Measurements from ENCODE around the gene SLC39A3.

Gene SLC39A3

DNA sequence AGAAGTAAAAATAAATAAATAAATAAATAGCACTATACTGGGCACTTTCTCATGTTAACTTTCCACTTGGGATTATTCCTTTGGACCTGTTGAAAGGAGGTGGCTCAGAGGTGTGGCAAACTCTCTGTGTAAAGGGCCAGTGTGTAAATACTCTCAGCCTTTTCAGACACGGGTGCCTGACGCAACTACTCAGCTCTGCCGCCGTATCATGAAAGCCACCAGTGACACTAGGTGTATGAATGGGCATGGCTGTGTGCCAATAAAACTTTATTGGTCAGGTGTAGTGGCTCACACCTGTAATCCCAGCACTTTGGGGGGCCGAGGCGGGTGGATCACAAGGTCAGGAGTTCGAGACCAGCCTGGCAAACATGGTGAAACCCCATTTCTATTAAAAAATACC, 20.1 kb upstream of the SLC39A3 start:
- TF ChIP-seq CTCF (IDR thresholded peaks at IDR 0.05; ENCODE audit: low read depth, low read length) = no peak
- H3K9me3 ChIP-seq (ENCODE audit: severe bottlenecking) = no peaks in the 10 kb centered on the region
- peaks cover 87% of the 10 kb centered on the region for H3K36me3 ChIP-seq
- no peak overlapping the region for H3K27ac ChIP-seq
- no peak overlapping the region for H3K4me3 ChIP-seq (ENCODE audit: low read depth, low read length)
- DNase-seq = no peak
- no peaks in the 10 kb centered on the region for H3K27me3 ChIP-seq (ENCODE audit: insufficient read depth, low read depth, severe bottlenecking)

- DNase-seq = no peak
- Histone ChIP-seq H3K36me3 (peaks cover 87% of the 10 kb centered on the region), H3K4me3 (ENCODE audit: low read depth, low read length) (no peak overlapping the region), H3K27me3 (ENCODE audit: insufficient read depth, low read depth, severe bottlenecking) (no peaks in the 10 kb centered on the region), H3K9me3 (ENCODE audit: severe bottlenecking) (no peaks in the 10 kb centered on the region), H3K27ac (no peak overlapping the region)
- no peak for TF ChIP-seq CTCF (IDR thresholded peaks at IDR 0.05; ENCODE audit: low read depth, low read length)
Observed at GRCh38 chr19:2759362-2759761, 19.5 kb upstream of the SLC39A3 start.

DNA sequence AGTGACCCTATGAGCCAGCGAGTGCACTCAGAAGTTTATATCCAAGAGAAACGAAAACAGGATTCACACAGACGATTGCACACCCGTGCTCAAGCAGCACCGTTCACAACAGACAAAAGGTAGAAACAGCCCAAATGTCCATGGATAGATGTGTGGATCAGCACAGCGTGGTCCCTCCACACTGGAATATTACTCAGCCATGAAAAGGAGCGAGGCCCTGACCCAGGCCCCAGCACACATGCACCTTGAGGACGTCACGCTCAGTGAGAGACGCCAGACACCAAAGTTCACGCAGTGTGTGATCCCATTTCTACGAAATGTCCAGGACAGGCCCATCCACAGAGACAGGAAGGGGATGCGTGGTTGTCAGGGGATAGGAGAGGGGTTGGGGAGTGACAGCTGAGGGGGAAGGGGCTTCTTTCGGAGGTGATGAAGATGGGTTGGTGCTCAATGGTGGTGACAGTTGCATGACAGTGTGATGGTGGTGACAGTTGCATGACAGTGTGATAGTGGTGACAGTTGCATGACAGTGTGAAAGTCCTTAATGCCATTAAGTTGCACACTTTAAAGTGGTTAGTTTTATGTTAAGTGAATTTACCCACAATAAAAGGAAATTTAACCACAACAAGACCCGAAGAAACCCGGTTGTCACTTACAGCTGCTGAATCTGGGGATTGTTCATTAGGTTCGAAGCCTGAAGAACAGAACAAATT, 18.9 kb upstream of the SLC39A3 start:
- H3K9me3 ChIP-seq (ENCODE audit: severe bottlenecking) = no peaks in the 10 kb centered on the region
- peaks cover 86% of the 10 kb centered on the region for H3K36me3 ChIP-seq
- DNase-seq = no peak
- no peak for TF ChIP-seq CTCF (IDR thresholded peaks at IDR 0.05; ENCODE audit: low read depth, low read length)
- no peak overlapping the region for H3K4me3 ChIP-seq (ENCODE audit: low read depth, low read length)
- H3K27me3 ChIP-seq (ENCODE audit: insufficient read depth, low read depth, severe bottlenecking) = no peaks in the 10 kb centered on the region
- H3K27ac ChIP-seq = no peak overlapping the region

- H3K4me3 ChIP-seq (ENCODE audit: low read depth, low read length) = no peak overlapping the region
- TF ChIP-seq CTCF (IDR thresholded peaks at IDR 0.05; ENCODE audit: low read depth, low read length) = no peak
- H3K27me3 ChIP-seq (ENCODE audit: insufficient read depth, low read depth, severe bottlenecking) = no peaks in the 10 kb centered on the region
- H3K27ac ChIP-seq = no peak overlapping the region
- DNase-seq = no peak
- peaks cover 78% of the 10 kb centered on the region for H3K36me3 ChIP-seq
- H3K9me3 ChIP-seq (ENCODE audit: severe bottlenecking) = no peaks in the 10 kb centered on the region
Observed at GRCh38 chr19:2756921-2757881, 17.4 kb upstream of the SLC39A3 start.

GRCh38 chr19:2756477-2756876, 16.7 kb upstream of the SLC39A3 start:
- Histone ChIP-seq H3K9me3 (ENCODE audit: severe bottlenecking) (no peaks in the 10 kb centered on the region), H3K27ac (no peak overlapping the region), H3K4me3 (ENCODE audit: low read depth, low read length) (no peak overlapping the region), H3K27me3 (ENCODE audit: insufficient read depth, low read depth, severe bottlenecking) (no peaks in the 10 kb centered on the region), H3K36me3 (peaks cover 75% of the 10 kb centered on the region)
- TF ChIP-seq CTCF (IDR thresholded peaks at IDR 0.05; ENCODE audit: low read depth, low read length) = no peak
- no peak for DNase-seq
